A549 (cell line): ENCODE measurements around the gene TPO. TPM values are rescaled to one million over a fixed set of nuclear protein-coding genes. Genes with fewer than 3 reads are reported as not detected.

ENCODE experiments used
- ATAC-seq, 2 experiments: fragments of 200-7000 bp in 1 of 2; fragments of >200 bp in 1 of 2; cut with Nextera tagmentation in 1 of 2; cut with Tn5 transposase in 1 of 2; 3 replicates each; pipeline versions ENCODE4 v1.8.0 to v1.9.1; 2018 to 2020; ENCODE audit warnings: mild to moderate bottlenecking in 1 of 2, moderate library complexity in 1 of 2
- CTCF ChIA-PET: fragments of 300-600 bp; sonication (Branson Sonifier 250); formaldehyde crosslinking; extraction: SDS; loops from one replicate; lab custom pipeline; 2021; ENCODE audit warnings: antibody characterized with exemption, inconsistent platforms; lab: Yijun Ruan, JAX
- POLR2A ChIA-PET: fragments of 350-600 bp; formaldehyde crosslinking; extraction: SDS; loops from one replicate; lab custom pipeline; 2021; ENCODE audit warnings: antibody characterized with exemption, inconsistent platforms; lab: Yijun Ruan, JAX
- DNase-seq, 2 experiments: peaks; one replicate each; pipeline versions ENCODE4 v3.0.0 to v3.0.0-alpha.2; 2011 to 2016; ENCODE audit warnings: low read depth in 1 of 2, low spot score in 1 of 2
- FAIRE-seq: peaks from 2 replicates; lab custom pipeline; 2011; peaks lifted over from hg19 to GRCh38; lab: Jason Lieb, UNC
- H3K27ac ChIP-seq, 2 experiments: fragments of >200 bp; sonication (Bioruptor Twin); formaldehyde crosslinking; 3 replicates each; pipeline ENCODE4 v1.5.1; 2016 to 2017
- H3K4me1 ChIP-seq: fragments of >200 bp; sonication (Bioruptor Twin); formaldehyde crosslinking; 3 replicates; pipeline ENCODE4 v1.6.1; 2016
- H3K4me2 ChIP-seq: fragments of >200 bp; sonication (Bioruptor Twin); formaldehyde crosslinking; 3 replicates; pipeline ENCODE4 v1.6.1; 2016
- H3K4me3 ChIP-seq: fragments of >200 bp; sonication (Bioruptor Twin); formaldehyde crosslinking; 3 replicates; pipeline ENCODE4 v1.5.1; 2016
- H3K9me3 ChIP-seq: fragments of >200 bp; sonication (Bioruptor Twin); formaldehyde crosslinking; 3 replicates; pipeline ENCODE4 v1.6.1; 2016
- CEBPB ChIP-seq, 2 experiments: fragments of >200 bp in 1 of 2; sonication (Bioruptor Twin) in 1 of 2; formaldehyde crosslinking in 1 of 2; IDR thresholded peaks; 2 replicates each; pipeline ENCODE4 v1.6.1; 2012 to 2016
- EHF ChIP-seq: fragments of 250-450 bp; sonication (Bioruptor Pico); IDR thresholded peaks from 2 replicates; pipeline ENCODE4 v1.5.0; 2020; ENCODE audit warnings: mild to moderate bottlenecking
- EP300 ChIP-seq, 2 experiments: fragments of >200 bp; sonication (Bioruptor Twin); formaldehyde crosslinking; IDR thresholded peaks; 2 replicates in 1 of 2; 3 replicates in 1 of 2; pipeline ENCODE4 v1.6.1; 2016 to 2017
- GATA3 ChIP-seq: IDR thresholded peaks from 2 replicates; pipeline ENCODE4 v1.6.1; 2012; ENCODE audit warnings: borderline replicate concordance
- HDAC2 ChIP-seq: fragments of 200-600 bp; sonication (generic); IDR thresholded peaks from 2 replicates; pipeline ENCODE4 v1.6.1; 2016
- HEYL ChIP-seq: fragments of 250-450 bp; sonication (Bioruptor Pico); IDR thresholded peaks from 2 replicates; pipeline ENCODE4 v1.8.0; 2021; ENCODE audit warnings: mild to moderate bottlenecking, moderate library complexity
- HOXA7 ChIP-seq: fragments of 250-450 bp; sonication (Bioruptor Pico); IDR thresholded peaks from 2 replicates; pipeline ENCODE4 v1.5.0; 2020; ENCODE audit warnings: mild to moderate bottlenecking, moderate library complexity
- JUN ChIP-seq, 2 experiments: fragments of >200 bp; sonication (Bioruptor Twin); formaldehyde crosslinking; IDR thresholded peaks; 2 replicates in 1 of 2; 3 replicates in 1 of 2; pipeline ENCODE4 v1.6.1; 2016 to 2017
- JUNB ChIP-seq: fragments of >200 bp; sonication (Bioruptor Twin); formaldehyde crosslinking; IDR thresholded peaks from 2 replicates; pipeline ENCODE4 v1.6.1; 2016
- MAFK ChIP-seq: fragments of 450-650 bp; IDR thresholded peaks from 2 replicates; pipeline ENCODE4 v1.6.1; 2014; ENCODE audit not compliant: partially characterized antibody
- MAZ ChIP-seq: fragments of 150-350 bp; IDR thresholded peaks from 2 replicates; pipeline ENCODE4 v1.6.1; 2014; ENCODE audit warnings: antibody characterized with exemption, low read depth, low read length, borderline replicate concordance
- RAD21 ChIP-seq, 2 experiments: fragments of >200 bp in 1 of 2; sonication (Bioruptor Twin) in 1 of 2; formaldehyde crosslinking in 1 of 2; IDR thresholded peaks in 1 of 2; conservative IDR thresholded peaks in 1 of 2; 2 replicates in 1 of 2; 3 replicates in 1 of 2; pipeline ENCODE4 v1.6.1; 2012 to 2018; ENCODE audit warnings: inconsistent platforms in 1 of 2
- RARB ChIP-seq: fragments of 250-450 bp; sonication (Bioruptor Pico); IDR thresholded peaks from 2 replicates; pipeline ENCODE4 v1.8.0; 2021; ENCODE audit warnings: mild to moderate bottlenecking, moderate library complexity
- SMC3 ChIP-seq: fragments of >200 bp; sonication (Bioruptor Twin); formaldehyde crosslinking; IDR thresholded peaks from 3 replicates; pipeline ENCODE4 v1.6.1; 2018; ENCODE audit warnings: inconsistent platforms
- ZSCAN20 ChIP-seq: fragments of 250-450 bp; sonication (Bioruptor Pico); IDR thresholded peaks from 2 replicates; pipeline ENCODE4 v1.8.0; 2022; ENCODE audit warnings: mild to moderate bottlenecking, moderate library complexity
- WGBS: methylation state at CpG from one replicate; pipeline ENCODE4 v1.1.6; 2017; ENCODE audit errors: missing lambda C conversion rate; 5-methylcytosine and 5-hydroxymethylcytosine counted together
- polyA plus RNA-seq, 4 experiments: library from polyadenylated mRNA; depleted of rRNA in 3 of 4; stranded (reverse); fragments of >200 nt; fragmentation: RNase III in 1 of 4; extraction: RNeasy Plus Mini Kit Qiagen cat#74134 plus additional on column Dnase treatment in 1 of 4; gene quantifications; 2 replicates in 3 of 4; 3 replicates in 1 of 4; pipeline ENCODE4 v1.2.3, GENCODE V29; 2011 to 2017
- TF ChIP-seq, protein P1 (sequence below): fragments of 450-650 bp; IDR thresholded peaks from 2 replicates; pipeline ENCODE4 v1.6.1; 2014; ENCODE audit warnings: antibody characterized with exemption
- TF ChIP-seq, protein P2 (sequence below): fragments of 150-350 bp; IDR thresholded peaks from 2 replicates; pipeline ENCODE4 v1.6.1; 2014; ENCODE audit warnings: low read depth, mild to moderate bottlenecking, low read length
- TF ChIP-seq, protein P3 (sequence below): fragments of 200-600 bp; sonication (generic); IDR thresholded peaks from 2 replicates; pipeline ENCODE4 v1.6.1; 2016; ENCODE audit warnings: antibody characterized with exemption, mild to moderate bottlenecking, moderate library complexity
- TF ChIP-seq, protein P4 (sequence below): fragments of 250-450 bp; sonication (Bioruptor Pico); IDR thresholded peaks from 2 replicates; pipeline ENCODE4 v1.5.0; 2021; ENCODE audit warnings: mild to moderate bottlenecking, moderate library complexity, borderline replicate concordance

TPO gene
- polyA plus RNA-seq, 2 of the 4 experiments (the other 2 are of a cell fraction): 0.05 TPM; not detected in 1

DNA sequence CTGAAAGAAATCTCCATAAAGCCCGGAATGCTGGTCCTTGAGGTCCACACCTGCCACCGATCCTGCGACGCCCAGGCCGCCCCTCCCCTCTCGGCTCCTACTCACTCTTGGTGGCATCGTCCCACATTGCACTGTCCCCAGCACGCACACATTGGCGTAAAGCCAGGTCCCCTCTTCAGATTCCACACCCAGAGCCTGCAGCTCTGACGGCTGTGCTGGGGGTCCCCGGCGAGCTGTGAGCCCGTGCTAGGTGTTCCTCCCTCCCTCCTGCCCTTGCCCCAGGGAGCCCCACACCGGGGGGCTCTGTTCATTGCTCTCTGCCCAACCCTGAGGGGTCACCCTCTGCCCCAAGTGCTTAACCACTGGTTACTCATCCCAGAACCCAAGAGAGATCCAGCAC, 8.5 kb downstream of the TPO start:
- no peak overlapping the region for H3K4me2 ChIP-seq
- H3K27ac ChIP-seq: no peak overlapping the region
- no peak for FAIRE-seq
- H3K4me3 ChIP-seq: no peak overlapping the region
- POLR2A ChIA-PET: no interaction called here
- ATAC-seq: no peak
- peaks cover under 1% of the 10 kb centered on the region; the same call in 1 of the 3 replicates for H3K9me3 ChIP-seq
- WGBS: 25% methylated on average over 14 of the region's 14 CpGs
- CTCF ChIA-PET: no interaction called here
- DNase-seq: no peak
- TF ChIP-seq EHF (CRISPR knock-in tag) (no peak), HOXA7 (no peak), GATA3 (no peak), JUN (IDR thresholded peaks at IDR 0.05) (no peak), ZSCAN20 (CRISPR knock-in tag) (no peak)
- TF ChIP-seq, protein P1, sequence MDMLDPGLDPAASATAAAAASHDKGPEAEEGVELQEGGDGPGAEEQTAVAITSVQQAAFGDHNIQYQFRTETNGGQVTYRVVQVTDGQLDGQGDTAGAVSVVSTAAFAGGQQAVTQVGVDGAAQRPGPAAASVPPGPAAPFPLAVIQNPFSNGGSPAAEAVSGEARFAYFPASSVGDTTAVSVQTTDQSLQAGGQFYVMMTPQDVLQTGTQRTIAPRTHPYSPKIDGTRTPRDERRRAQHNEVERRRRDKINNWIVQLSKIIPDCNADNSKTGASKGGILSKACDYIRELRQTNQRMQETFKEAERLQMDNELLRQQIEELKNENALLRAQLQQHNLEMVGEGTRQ: no peak
- no peaks in the 10 kb centered on the region for H3K4me1 ChIP-seq

DNA sequence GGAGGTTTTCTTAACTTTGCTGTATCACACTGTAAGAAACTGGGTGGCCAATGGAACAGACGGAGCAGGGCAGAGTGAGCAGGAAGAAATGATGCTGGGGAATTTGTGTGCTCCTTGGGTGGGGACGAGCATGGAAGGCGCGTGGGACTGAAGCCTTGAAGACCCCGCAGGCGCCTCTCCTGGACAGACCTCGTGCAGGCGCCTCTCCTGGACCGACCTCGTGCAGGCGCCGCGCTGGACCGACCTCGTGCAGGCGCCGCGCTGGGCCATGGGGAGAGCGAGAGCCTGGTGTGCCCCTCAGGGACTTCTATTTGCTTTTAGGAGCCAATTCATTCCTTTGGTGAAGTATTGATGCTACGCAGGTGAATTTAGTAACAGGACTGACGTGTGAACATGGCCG, 8.9 kb downstream of the TPO start:
- WGBS: 55% methylated on average over 22 of the region's 22 CpGs

DNA sequence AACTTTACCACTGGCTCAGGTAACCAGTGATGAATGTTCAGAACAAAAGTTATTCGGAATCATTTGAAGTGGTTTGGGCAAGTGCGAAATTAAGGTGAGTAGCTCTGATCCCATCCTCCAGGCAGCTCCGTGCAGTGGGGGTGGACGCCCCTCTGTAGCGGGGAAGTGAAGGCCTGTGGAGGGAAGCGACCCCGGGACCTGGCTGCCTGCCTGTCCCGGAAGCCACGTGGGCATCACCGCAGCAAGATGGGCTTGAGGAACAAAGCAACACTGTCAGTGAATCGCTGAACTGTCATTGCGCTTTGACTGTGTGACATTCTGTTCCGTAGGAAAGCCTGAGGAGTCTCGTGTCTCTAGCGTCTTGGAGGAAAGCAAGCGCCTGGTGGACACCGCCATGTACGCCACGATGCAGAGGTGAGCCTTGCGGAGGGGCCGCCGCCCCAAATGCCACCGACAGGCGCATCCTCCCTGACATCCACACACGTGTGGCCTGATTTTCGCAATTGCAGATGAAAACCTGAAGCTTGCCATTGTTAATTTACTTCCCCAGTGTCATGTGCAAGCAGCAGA, 9.5 kb downstream of the TPO start:
- TF ChIP-seq EHF (CRISPR knock-in tag) (no peak), SMC3 (no peak), HOXA7 (no peak), JUNB (no peak), MAFK (no peak), EP300 (IDR thresholded peaks at IDR 0.05) (no peak), HEYL (CRISPR knock-in tag) (no peak), MAZ (no peak), HDAC2 (no peak), CEBPB (IDR thresholded peaks at IDR 0.05) (no peak), RAD21 (conservative IDR thresholded peaks at IDR 0.05 in 1 of 2, IDR thresholded peaks at IDR 0.05 in 1 of 2) (no peak), RARB (CRISPR knock-in tag) (no peak)
- TF ChIP-seq, protein P2, sequence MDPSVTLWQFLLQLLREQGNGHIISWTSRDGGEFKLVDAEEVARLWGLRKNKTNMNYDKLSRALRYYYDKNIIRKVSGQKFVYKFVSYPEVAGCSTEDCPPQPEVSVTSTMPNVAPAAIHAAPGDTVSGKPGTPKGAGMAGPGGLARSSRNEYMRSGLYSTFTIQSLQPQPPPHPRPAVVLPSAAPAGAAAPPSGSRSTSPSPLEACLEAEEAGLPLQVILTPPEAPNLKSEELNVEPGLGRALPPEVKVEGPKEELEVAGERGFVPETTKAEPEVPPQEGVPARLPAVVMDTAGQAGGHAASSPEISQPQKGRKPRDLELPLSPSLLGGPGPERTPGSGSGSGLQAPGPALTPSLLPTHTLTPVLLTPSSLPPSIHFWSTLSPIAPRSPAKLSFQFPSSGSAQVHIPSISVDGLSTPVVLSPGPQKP: no peak
- TF ChIP-seq, protein P3, sequence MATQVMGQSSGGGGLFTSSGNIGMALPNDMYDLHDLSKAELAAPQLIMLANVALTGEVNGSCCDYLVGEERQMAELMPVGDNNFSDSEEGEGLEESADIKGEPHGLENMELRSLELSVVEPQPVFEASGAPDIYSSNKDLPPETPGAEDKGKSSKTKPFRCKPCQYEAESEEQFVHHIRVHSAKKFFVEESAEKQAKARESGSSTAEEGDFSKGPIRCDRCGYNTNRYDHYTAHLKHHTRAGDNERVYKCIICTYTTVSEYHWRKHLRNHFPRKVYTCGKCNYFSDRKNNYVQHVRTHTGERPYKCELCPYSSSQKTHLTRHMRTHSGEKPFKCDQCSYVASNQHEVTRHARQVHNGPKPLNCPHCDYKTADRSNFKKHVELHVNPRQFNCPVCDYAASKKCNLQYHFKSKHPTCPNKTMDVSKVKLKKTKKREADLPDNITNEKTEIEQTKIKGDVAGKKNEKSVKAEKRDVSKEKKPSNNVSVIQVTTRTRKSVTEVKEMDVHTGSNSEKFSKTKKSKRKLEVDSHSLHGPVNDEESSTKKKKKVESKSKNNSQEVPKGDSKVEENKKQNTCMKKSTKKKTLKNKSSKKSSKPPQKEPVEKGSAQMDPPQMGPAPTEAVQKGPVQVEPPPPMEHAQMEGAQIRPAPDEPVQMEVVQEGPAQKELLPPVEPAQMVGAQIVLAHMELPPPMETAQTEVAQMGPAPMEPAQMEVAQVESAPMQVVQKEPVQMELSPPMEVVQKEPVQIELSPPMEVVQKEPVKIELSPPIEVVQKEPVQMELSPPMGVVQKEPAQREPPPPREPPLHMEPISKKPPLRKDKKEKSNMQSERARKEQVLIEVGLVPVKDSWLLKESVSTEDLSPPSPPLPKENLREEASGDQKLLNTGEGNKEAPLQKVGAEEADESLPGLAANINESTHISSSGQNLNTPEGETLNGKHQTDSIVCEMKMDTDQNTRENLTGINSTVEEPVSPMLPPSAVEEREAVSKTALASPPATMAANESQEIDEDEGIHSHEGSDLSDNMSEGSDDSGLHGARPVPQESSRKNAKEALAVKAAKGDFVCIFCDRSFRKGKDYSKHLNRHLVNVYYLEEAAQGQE: no peak
- TF ChIP-seq, all 56 proteins: peak for 0
- DNase-seq: no peak
- no peak overlapping the region for H3K4me2 ChIP-seq
- 42% methylated on average over 26 of the region's 26 CpGs for WGBS
- H3K4me1 ChIP-seq: no peaks in the 10 kb centered on the region
- no peaks in the 10 kb centered on the region for H3K9me3 ChIP-seq
- no peak overlapping the region for H3K4me3 ChIP-seq
- POLR2A ChIA-PET: no interaction called here
- FAIRE-seq: no peak
- CTCF ChIA-PET: no interaction called here
- ATAC-seq: no peak
- no peak overlapping the region for H3K27ac ChIP-seq

More for the DNA sequence above, 8.9 kb downstream of the TPO start:
- TF ChIP-seq, protein P4, sequence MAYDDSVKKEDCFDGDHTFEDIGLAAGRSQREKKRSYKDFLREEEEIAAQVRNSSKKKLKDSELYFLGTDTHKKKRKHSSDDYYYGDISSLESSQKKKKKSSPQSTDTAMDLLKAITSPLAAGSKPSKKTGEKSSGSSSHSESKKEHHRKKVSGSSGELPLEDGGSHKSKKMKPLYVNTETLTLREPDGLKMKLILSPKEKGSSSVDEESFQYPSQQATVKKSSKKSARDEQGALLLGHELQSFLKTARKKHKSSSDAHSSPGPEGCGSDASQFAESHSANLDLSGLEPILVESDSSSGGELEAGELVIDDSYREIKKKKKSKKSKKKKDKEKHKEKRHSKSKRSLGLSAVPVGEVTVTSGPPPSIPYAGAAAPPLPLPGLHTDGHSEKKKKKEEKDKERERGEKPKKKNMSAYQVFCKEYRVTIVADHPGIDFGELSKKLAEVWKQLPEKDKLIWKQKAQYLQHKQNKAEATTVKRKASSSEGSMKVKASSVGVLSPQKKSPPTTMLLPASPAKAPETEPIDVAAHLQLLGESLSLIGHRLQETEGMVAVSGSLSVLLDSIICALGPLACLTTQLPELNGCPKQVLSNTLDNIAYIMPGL (CRISPR knock-in tag): no peak
- TF ChIP-seq, all 56 proteins: peak for 0
- FAIRE-seq (no peak), DNase-seq (no peak), ATAC-seq (no peak)
- POLR2A ChIA-PET: no interaction called here
- Histone ChIP-seq H3K4me3 (no peak overlapping the region), H3K9me3 (no peaks in the 10 kb centered on the region), H3K4me1 (no peaks in the 10 kb centered on the region), H3K4me2 (no peak overlapping the region), H3K27ac (no peak overlapping the region)
- CTCF ChIA-PET: no interaction called here
